GM18858 (cell line): ENCODE data around the gene NPHP4.

ENCODE experiments used
- ATAC-seq: cut with Tn5 transposase; IDR thresholded peaks from one replicate; pipeline ENCODE4 v1.9.1; 2021; ENCODE audit not compliant: unreplicated experiment

Gene NPHP4

DNA sequence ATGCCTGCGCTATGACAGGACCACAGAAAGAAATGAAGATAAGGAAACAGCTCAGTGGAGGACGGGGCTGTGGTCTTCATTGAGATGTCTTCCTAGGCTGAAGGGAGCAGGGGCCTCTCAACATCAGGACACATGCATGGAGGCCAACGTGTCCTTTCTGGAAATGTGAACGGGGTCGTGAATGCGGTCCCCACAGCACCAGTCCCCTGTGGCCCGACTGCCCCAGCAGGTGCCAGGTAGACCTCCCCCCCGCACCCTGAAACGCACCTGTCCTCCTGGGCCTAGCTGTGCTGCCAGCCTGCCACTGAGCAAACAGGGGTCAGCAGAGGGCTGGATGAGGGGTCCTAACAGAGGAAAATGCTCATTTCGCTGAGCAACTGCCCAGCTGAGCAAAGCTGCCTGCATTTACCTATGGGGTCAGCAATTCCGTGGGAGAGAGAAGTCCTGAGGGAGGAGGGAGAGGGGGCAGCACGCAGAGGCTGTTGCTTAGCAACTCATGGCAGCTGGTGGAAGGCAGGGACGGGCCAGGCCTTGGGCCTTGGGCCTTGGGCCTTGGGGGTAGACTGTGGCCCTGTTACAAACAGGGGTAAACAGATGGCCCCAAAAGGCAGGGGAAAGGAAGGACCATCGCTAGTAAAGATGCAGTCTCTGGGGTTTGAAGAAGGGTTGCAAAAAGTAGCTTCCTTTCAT, 77.4 kb downstream of the NPHP4 start:
- ATAC-seq: no peak

DNA sequence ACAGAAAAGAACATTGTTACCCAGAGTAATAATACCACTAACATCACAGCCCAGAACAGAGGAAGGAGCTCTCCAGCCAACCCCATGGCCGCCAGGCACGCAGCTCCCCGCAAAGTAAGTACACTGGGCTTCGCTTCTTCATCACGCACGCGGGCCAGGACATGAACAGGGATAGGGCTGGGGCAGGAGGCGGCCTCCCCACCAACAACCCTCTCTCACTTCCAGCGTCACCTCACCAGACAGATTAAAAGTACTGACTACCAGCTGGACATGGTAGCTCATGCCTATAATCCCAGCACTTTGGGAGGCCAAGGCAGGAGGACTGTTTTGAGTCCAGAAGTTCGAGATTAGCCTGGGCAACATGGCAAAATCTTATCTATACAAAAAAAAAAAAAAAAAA, 78.3 kb downstream of the NPHP4 start:
- no peak for ATAC-seq

DNA sequence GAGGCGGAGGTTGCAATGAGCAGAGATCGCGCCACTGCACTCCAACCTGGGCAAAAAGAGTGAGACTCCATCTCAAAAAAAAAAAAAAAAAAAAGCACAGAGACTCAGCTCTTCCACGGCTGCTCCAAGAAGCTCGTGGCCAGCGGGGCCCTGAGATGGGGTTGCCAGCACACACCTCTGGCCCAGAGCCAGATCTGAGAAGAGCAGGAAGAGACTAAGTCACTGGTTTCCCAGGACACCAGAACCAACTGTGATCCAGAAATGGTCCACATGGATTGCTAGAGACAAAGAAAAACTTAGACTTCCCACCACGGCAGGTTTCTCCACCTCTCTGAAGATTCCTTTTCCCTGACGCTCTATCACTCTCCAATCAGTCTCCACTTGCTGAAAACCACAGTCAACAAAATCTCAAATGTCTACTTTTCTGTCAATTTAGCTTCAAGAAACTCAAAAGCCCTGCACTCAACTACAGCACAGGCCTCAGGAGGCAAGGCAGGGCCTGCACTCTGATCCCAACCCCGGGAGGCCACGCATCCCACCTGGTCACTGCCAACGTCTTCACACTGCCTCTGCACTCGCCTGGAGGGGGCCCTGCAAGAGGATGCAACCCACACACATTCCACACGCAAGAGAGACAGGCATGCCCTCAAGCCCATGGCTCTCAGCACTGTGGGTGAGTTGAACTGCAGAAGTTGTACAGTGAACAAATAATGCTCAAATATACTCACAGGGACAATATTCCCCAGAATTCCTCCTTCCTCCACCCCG, 79.0 kb downstream of the NPHP4 start:
- ATAC-seq: no peak

DNA sequence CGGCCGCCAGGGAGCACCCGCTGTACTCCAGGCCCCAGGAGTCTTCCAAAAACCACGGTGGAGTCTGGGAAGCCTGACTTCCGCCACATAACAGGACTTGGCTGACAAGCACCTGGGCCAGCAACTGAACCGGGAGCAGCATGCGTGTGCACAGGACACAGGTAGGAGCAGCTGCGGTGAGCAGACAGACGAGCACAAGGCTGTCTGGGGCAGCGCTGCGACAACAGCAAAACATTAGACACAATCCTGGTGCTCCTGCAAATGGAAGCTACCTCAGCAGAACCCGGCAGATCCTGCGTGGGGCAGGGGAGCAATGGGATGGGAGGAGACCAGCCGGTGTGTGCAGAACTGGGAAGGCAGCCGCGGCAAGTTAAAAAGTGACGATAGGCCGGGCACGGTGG, 80.4 kb downstream of the NPHP4 start:
- ATAC-seq: no peak

DNA sequence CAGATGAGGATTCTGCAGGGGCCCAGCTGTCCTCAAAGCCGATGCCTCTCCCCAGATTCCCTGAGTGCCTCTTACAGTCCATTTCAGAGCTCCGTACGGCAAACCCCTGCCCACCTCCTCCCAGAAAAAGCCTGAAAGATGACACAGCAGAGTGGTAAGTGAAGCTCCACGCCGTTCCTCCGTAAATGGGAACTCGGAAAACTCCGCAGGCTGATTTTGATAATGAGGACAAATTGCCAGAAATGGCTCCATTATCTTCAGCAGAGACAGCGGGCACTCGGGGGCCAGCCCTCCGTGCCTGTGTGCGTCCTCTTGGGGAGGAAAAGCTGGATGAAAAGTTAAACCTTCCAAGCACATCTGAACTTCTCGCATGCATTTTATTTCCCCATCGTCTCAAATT, 81.1 kb downstream of the NPHP4 start:
- ATAC-seq: no peak

DNA sequence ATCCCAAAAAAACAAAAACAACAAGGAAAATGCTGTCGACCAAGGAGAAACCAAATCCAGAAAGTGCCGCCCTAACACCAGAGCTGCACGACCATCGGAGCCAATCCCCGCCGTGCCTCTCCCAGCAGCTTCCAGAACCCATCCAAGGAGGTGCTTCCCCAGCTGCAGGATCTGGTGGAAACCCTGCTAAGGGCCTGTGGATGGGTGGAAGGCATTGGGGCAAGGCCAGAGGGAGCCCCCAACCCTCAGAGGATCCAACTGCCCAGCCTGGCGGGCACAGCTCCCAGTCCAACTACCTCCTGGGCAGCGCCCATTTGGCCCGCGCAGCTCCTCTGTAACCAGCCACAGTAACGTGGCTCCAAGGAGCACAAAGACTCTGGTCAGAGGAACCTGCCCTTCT, 81.6 kb downstream of the NPHP4 start:
- no peak for ATAC-seq

DNA sequence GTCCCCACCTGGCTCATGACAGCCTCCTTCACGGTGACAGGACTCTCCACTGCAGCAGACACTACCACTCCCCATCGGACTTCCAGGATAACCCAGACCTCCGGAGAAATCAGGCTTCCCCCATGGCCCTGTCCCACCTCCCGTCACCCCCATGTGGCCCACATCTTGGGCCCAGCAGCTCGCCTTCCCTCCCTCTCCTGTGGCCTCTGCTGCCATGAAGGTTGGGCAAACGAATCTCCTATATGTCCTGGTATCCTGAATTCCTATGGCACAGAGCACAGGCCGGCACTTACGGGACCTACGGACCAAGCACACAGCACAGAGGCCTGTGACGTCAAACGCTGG, 82.0 kb downstream of the NPHP4 start:
- ATAC-seq: no peak

DNA sequence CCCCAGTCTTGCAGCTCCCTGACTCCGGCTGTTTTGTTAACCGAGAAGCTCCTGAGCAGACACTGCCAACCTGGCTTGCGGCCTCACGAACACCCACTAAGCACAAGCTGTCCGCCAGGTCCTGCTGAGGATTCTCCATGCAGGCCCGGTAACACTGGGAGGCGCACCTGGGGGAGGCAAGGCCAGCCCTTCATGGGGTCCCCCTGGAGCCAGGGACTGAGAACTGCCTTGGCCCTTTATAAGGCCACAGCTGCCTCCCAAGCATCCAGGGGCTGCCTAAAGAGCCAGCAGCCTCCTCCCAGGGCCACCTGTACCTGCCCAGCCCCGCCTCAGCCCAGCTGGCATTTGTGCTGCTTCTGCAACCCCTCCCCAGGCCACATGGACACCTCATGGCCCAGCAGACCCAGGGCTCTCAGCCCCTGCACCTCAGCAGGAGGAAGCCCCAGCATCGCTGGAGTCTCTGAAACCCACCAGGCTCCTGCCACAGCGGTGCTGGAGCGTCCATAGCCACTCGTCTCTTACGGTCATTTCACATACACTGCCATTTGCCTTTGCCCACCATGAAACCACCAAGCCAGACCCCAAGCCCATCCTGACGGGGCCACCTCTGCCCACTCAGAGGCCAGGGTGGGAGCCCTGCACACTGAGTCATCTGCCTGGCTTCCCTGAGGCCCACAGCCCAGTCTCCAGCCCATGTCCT, 82.5 kb downstream of the NPHP4 start:
- ATAC-seq: no peak

DNA sequence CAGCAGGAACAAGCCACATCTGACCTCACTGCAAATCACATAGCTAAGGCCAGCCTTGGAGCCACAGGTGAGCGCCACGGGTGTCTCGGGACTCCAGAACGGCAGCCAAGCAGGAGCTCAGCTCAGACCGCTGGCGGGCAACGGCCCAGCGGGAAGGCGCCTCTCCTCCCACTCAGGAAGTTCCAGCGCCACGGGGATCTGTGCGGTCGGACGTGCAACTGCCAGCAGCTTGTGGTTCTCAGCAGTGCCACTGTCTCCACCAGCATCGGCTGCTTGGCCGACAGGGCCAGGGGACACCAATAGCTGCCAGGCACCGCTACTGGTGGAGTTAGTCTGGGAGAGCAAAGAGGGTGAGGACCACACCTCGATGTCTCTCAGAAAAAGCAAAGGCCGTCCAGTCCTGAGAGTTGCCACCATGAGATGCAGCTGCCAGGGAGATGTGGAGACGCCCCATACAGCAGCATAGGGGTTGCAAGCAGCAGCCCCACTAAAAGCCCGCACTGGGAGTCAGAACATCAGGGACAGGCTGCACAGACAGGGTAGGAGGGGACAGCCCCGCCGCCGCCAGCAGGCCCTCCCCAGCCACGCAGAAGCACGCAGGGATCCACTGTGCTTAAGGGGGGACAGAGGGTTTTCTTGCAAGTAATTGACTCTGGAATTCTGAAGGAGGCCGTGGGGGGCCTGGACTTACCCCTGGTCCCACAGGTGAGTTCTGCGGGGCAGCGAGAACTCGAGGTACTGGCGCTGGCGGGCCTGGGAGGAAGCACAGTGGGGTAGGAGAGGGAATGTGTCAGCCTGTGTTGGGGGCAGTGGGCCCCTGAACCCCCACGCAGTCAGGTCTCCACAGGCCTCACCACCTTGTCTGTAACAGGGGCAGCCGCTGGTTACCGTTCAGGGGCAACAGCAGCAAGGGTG, 83.5 kb downstream of the NPHP4 start:
- no peak for ATAC-seq

DNA sequence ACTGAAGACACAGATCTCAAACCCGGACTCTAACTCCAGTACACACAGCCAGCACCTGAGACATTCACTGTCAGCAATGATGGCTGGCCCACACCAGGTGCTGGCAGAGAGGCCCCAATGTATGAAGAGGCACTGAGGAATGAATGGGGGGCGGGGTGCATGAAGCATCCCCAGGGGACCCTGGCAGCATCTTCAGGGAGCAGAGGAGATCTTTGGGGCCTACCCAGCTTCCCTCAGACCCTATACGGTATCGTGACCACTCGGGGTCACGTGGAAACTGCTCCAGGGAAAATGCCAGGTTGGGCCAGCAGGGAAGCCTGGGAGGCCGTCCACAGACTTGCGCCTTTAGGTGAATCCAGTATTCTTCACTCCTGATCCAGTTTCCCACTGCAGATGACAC, 84.3 kb downstream of the NPHP4 start:
- no peak for ATAC-seq

DNA sequence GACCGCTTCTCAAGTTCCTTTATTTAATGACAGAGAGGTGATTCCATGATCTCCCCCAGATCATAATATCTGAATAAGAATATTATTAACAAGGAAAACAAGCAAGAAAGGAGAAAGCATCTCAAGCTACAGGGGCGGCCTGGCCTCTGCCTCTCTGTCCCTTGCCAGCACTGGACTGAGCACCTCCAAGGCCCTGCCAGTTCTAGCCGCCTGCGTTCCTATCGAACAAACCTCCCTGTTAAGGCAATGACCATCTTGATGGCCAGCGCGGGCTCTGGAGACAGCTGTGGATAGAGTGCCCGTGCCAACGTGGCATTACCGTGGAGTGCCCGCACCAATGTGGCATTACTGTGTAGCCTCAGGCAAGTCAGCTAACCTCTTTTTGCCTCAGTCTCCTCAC, 84.8 kb downstream of the NPHP4 start:
- ATAC-seq: no peak

DNA sequence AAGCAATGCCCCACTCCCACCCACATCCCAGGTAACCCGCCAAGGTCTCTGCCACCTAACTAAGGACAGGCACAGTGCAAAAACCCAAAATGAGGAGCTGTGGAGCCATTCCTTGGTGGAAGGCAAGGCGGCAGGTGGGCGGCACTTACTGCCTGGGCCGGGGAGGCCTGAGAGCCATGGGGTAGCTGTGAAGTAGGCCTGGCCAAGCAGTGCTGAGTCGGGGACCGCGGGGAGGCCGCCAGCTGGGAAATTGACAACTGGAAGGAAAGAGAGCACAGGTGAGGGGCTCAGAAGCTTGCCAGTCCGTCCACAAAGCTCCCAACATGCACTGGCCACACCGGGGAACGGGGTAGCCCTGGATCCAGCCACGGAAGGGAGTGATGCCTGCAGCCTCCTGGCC, 85.3 kb downstream of the NPHP4 start:
- ATAC-seq: no peak

DNA sequence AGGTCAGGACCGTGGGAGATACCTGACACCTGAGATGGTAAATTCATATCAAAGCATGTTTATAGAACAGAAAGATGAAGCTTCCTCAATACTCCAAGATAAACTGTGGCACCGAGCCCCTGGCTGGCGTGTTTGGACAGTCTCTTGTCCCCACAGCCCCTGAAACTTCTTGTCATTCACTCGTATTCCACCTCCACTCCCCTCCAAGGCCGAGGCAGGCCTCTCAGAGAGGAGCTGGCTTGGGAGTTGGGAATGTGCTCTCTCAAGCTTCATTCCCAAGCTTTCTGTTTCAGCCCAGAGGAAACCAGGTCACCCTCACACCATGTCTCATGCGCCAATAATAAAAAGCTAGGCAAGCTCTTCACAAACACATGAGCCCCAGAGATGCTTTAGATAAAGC, 86.1 kb downstream of the NPHP4 start:
- ATAC-seq: no peak

DNA sequence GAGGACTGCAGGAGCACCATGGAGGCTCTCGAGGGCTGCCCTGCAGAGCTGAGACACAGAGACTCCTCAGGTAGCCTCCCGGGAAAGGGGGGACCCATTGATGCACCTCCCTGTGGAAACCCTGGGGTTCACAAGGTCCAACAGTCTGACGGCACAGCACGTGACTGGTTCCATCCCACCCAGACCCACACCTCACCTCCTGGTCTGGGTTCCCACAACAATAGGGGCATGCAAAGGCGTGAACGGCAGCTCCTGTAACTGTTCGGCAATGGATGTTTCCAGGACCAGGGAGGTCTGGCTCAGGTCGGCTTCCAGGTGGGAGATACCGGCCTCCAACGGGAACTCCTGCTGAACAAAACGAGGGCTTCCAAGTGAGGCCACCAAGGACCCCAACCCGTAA, 86.8 kb downstream of the NPHP4 start:
- ATAC-seq: no peak

DNA sequence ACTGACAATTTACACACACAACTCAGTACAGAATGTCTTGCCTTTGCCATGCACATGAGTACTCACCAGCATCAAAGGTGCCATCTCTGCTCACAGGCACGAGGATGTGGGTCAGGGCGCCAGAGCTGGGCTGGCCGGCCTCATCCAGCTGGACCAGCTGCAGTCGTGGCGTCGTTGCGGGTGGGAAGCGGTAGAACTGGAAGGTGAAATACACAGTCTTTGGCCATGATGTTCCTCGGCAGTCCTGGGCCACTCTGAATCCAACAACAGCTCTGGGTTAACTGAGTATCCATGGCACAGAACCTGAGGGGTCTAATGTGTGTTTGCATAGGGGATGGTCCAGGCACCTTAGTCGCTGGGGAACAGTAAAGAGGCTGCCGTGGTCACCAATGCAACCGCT, 87.7 kb downstream of the NPHP4 start:
- no peak for ATAC-seq

DNA sequence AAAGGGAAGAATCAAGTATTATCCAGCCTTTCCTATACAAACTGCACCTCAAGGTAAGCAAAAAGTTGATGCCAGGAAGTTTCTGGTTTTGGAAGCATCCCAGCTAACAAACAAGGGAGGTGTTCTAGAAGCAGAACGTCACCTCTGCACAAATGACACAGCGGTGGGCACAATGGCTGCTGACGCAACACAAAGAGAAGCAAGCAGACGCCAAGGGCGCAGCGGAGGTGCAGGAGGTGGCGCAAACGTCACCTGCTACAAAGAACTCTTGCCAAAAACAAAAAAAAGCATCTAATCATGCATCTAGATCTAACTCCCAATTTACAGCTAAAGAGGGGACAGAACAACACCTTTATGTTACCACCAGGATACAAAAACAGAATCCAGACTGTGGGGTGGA, 88.5 kb downstream of the NPHP4 start:
- no peak for ATAC-seq

DNA sequence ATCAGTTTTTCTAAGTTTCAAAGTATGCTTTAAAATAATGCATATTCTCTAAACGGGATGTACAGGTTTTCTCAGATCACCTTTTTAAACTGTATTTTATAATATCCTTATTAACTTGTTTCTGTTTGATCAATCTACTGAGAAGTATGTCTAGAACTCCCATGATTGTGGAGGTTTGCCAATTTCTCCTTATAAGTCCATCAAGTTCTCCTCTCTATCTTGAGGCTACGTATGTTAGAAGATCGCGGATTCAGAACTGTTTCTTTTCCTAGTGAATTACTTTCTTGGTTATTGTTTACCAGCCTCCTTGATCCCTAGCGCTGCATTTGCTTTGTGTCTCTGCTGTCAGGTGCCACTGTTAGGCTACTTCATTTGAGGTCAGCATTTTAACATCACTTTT, 89.2 kb downstream of the NPHP4 start:
- no peak for ATAC-seq

DNA sequence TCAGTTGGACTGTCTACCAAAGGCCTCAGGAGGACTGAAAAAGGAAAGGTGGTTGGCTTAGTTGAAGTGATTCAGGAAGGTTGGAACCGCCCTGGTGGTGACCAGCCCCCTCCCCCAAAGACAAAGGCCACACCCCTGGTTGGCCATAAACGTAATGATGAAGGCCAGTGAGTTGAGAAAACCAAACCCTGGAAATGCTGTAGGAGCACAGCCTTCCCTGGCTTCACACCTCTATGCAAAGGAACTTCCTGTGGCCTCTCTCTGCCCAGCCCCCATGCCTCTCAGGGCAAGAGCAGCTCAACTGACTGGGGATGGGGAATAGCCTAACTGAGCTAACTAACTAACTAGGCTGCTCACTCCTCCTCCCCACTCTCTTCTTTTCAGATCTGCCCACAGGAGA, 90.4 kb downstream of the NPHP4 start:
- ATAC-seq: no peak

DNA sequence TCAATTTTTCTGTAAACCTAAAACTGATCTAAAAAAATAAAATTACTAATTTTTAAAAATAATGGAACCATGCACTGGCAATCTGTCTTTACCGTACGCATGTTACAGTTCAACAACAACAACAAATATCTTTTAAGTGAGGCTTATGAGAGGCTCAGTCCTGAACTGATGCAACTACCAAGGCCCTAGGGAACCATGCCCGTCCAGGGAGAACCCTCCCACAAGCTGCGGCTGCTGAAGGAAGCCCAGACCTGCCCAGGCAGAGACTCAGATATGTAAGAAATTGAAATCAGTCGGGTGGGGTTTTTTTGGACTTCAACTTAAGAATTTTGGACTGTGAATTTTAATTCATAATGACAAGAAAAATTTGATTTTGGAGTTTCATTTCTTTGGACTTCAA, 91.1 kb downstream of the NPHP4 start:
- no peak for ATAC-seq

DNA sequence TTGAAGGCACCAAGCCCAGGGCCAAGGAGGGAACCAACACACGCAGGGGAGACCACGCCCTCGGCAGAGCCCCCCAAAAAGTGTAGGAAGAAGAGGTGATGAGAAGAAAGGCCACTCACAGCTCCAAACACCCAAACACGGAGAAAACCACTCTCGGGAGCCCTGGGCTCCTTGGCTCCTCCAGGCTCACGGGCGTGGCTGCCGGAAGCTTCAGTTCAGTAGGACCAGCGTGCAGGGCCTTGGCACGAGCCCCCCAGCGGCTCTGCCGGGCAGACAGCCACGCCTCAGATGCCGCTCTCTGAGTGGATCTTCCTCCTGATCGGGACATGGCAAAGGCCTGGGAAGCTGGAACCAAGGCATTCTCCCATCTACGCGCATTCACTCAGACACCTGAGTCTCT, 94.0 kb downstream of the NPHP4 start:
- ATAC-seq: no peak
